Endodermal cell (in vitro differentiated cells): Measurements from ENCODE around the gene PROX2. TPM values are rescaled to one million over a fixed set of nuclear protein-coding genes. Genes with fewer than 3 reads are reported as not detected.

Experiments
- DNase-seq: peaks from one replicate; pipeline ENCODE4 v3.0.0-alpha.2; 2017
- H3K27ac ChIP-seq: 2 replicates; pipeline ENCODE4 v1.5.1; 2013; ENCODE audit warnings: mild to moderate bottlenecking, low read depth, low read length, moderate library complexity
- H3K27me3 ChIP-seq: 2 replicates; pipeline ENCODE4 v1.6.1; 2013; ENCODE audit warnings: mild to moderate bottlenecking, low read length, moderate library complexity; ENCODE audit not compliant: insufficient read depth, control insufficient read depth, poor library complexity, severe bottlenecking
- H3K36me3 ChIP-seq: 2 replicates; pipeline ENCODE4 v1.7.0; 2013; ENCODE audit warnings: mild to moderate bottlenecking, low read length, moderate library complexity; ENCODE audit not compliant: control insufficient read depth, insufficient read depth
- H3K4me1 ChIP-seq: one replicate; pipeline ENCODE4 v1.7.0; 2013; ENCODE audit warnings: low read length; ENCODE audit not compliant: control insufficient read depth, insufficient read depth
- H3K4me3 ChIP-seq: 2 replicates; pipeline ENCODE4 v1.5.1; 2013; ENCODE audit warnings: mild to moderate bottlenecking, low read length, moderate library complexity
- H3K9ac ChIP-seq: 2 replicates; pipeline ENCODE4 v1.6.1; 2013; ENCODE audit warnings: mild to moderate bottlenecking, low read length, moderate library complexity; ENCODE audit not compliant: poor library complexity, severe bottlenecking; ENCODE audit errors: extremely low read depth
- H3K9me3 ChIP-seq: 2 replicates; pipeline ENCODE4 v1.6.1; 2013; ENCODE audit warnings: mild to moderate bottlenecking, low read length, moderate library complexity; ENCODE audit not compliant: control insufficient read depth
- H3K27ac Mint-ChIP-seq: 2 replicates; pipeline ENCODE4 v1.8.0; 2020; ENCODE audit warnings: mixed read lengths
- H3K27me3 Mint-ChIP-seq: 2 replicates; pipeline ENCODE4 v1.8.0; 2021; ENCODE audit warnings: mild to moderate bottlenecking, mixed read lengths; ENCODE audit not compliant: insufficient read depth
- H3K36me3 Mint-ChIP-seq: 2 replicates; pipeline ENCODE4 v1.8.0; 2020; ENCODE audit warnings: low read depth, mixed read lengths
- H3K4me1 Mint-ChIP-seq: 2 replicates; pipeline ENCODE4 v1.8.0; 2020; ENCODE audit warnings: mixed read lengths
- H3K4me3 Mint-ChIP-seq: 2 replicates; pipeline ENCODE4 v1.8.0; 2020; ENCODE audit warnings: mild to moderate bottlenecking, moderate library complexity, mixed read lengths
- H3K9me3 Mint-ChIP-seq: 2 replicates; pipeline ENCODE4 v1.8.0; 2020; ENCODE audit warnings: mild to moderate bottlenecking, mixed read lengths
- WGBS, 2 experiments: methylation state at CpG; one replicate each; pipeline versions ENCODE4 v1.1.5 to v1.1.7; 2013; ENCODE audit warnings: missing lambda C conversion rate in 2 of 2, mixed read lengths in 1 of 2; ENCODE audit not compliant: insufficient coverage in 1 of 2, insufficient read length in 1 of 2; 5-methylcytosine and 5-hydroxymethylcytosine counted together
- total RNA-seq, 2 donors: library from RNA; stranded (reverse); fragmentation: NEBNext Ultra II Directional in 1 of 2; extraction: Animal tissue kit (Norgen Biotek cat#: 25700) in 1 of 2; gene quantifications; 2 replicates in 1 of 2; 3 replicates in 1 of 2; pipeline ENCODE4 v1.2.1, GENCODE V29; 2021
- TF ChIP-seq, protein P1 (sequence below): fragments of 200-600 bp; sonication (generic); conservative IDR thresholded peaks from 2 replicates; pipeline ENCODE4 v1.5.0; 2021; ENCODE audit warnings: antibody characterized with exemption, mild to moderate bottlenecking

The PROX2 gene
- total RNA-seq, 2 donors from 2014 or later: not detected

GRCh38 chr14:74855945-74856344 is 20.0 kb downstream of the PROX2 start:
- Mint-ChIP-seq H3K4me1 (peaks cover 15% of the 10 kb centered on the region), H3K27me3 (peaks cover 8% of the 10 kb centered on the region), H3K4me3 (no peak overlapping the region), H3K9me3 (no peaks in the 10 kb centered on the region), H3K27ac (no peak overlapping the region), H3K36me3 (no peaks in the 10 kb centered on the region)
- WGBS, 2 experiments: 71 to 75% methylated on average over 4 of the region's 4 CpGs
- H3K9ac ChIP-seq: no peak overlapping the region
- H3K36me3 ChIP-seq: no peaks in the 10 kb centered on the region
- H3K4me3 ChIP-seq: no peak overlapping the region
- no peak for DNase-seq
- no peaks in the 10 kb centered on the region for H3K9me3 ChIP-seq
- TF ChIP-seq, protein P1, sequence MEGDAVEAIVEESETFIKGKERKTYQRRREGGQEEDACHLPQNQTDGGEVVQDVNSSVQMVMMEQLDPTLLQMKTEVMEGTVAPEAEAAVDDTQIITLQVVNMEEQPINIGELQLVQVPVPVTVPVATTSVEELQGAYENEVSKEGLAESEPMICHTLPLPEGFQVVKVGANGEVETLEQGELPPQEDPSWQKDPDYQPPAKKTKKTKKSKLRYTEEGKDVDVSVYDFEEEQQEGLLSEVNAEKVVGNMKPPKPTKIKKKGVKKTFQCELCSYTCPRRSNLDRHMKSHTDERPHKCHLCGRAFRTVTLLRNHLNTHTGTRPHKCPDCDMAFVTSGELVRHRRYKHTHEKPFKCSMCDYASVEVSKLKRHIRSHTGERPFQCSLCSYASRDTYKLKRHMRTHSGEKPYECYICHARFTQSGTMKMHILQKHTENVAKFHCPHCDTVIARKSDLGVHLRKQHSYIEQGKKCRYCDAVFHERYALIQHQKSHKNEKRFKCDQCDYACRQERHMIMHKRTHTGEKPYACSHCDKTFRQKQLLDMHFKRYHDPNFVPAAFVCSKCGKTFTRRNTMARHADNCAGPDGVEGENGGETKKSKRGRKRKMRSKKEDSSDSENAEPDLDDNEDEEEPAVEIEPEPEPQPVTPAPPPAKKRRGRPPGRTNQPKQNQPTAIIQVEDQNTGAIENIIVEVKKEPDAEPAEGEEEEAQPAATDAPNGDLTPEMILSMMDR: no peak
- H3K27ac ChIP-seq: no peak overlapping the region
- H3K4me1 ChIP-seq: peaks cover 12% of the 10 kb centered on the region
- H3K27me3 ChIP-seq: peaks cover 3% of the 10 kb centered on the region

- no peaks in the 10 kb centered on the region for H3K36me3 Mint-ChIP-seq
- H3K4me3 Mint-ChIP-seq: no peak overlapping the region
- no peaks in the 10 kb centered on the region for H3K9me3 Mint-ChIP-seq
- no peak for DNase-seq
- Histone ChIP-seq H3K27ac (no peak overlapping the region), H3K9ac (no peak overlapping the region), H3K4me1 (peaks cover 12% of the 10 kb centered on the region), H3K4me3 (no peak overlapping the region), H3K27me3 (peaks cover under 1% of the 10 kb centered on the region), H3K9me3 (no peaks in the 10 kb centered on the region), H3K36me3 (no peaks in the 10 kb centered on the region)
- 93 to 97% methylated on average over 3 to 7 of the region's 7 CpGs for WGBS, 2 experiments
- peaks cover 15% of the 10 kb centered on the region for H3K4me1 Mint-ChIP-seq
- H3K27me3 Mint-ChIP-seq: peaks cover 3% of the 10 kb centered on the region
- H3K27ac Mint-ChIP-seq: no peak overlapping the region
- TF ChIP-seq, protein P1: no peak
These were observed 20.9 kb downstream of the PROX2 start for GRCh38 chr14:74855021-74855420.

- no peak overlapping the region for H3K27ac Mint-ChIP-seq
- no peaks in the 10 kb centered on the region for H3K27me3 Mint-ChIP-seq
- Histone ChIP-seq H3K9me3 (no peaks in the 10 kb centered on the region), H3K4me1 (peaks cover 12% of the 10 kb centered on the region), H3K27ac (no peak overlapping the region), H3K9ac (no peak overlapping the region), H3K36me3 (no peaks in the 10 kb centered on the region), H3K4me3 (no peak overlapping the region), H3K27me3 (no peaks in the 10 kb centered on the region)
- no peak for DNase-seq
- H3K4me1 Mint-ChIP-seq: peaks cover 18% of the 10 kb centered on the region
- no peaks in the 10 kb centered on the region for H3K9me3 Mint-ChIP-seq
- H3K4me3 Mint-ChIP-seq: no peak overlapping the region
- WGBS, 2 experiments: 88 to 96% methylated on average over 3 of the region's 4 CpGs
- TF ChIP-seq, protein P1: no peak
- no peaks in the 10 kb centered on the region for H3K36me3 Mint-ChIP-seq
These were observed 22.4 kb downstream of the PROX2 start for GRCh38 chr14:74853581-74853980.
